ENCODE data around the gene MBTPS1.

DNA sequence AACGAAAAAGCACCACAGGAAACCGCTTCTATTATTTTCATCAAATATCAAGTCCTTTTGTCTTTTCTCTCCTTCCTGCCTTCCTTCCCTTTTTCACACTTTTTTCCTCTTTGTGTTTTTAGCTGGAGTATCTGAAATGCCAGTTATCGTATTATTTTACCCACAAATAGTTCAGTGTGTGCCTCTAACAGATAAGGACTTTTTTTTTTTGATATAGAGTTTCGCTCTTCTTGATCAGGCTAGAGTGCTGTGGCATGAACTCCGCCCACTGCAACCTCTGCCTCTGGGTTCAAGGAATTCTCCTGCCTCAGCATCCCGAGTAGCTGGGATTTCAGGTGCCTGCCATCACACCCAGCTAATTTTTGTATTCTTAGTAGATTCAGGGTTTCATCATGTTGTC lies 39.0 kb upstream of the MBTPS1 start:
- TF ChIP-seq, protein P1, sequence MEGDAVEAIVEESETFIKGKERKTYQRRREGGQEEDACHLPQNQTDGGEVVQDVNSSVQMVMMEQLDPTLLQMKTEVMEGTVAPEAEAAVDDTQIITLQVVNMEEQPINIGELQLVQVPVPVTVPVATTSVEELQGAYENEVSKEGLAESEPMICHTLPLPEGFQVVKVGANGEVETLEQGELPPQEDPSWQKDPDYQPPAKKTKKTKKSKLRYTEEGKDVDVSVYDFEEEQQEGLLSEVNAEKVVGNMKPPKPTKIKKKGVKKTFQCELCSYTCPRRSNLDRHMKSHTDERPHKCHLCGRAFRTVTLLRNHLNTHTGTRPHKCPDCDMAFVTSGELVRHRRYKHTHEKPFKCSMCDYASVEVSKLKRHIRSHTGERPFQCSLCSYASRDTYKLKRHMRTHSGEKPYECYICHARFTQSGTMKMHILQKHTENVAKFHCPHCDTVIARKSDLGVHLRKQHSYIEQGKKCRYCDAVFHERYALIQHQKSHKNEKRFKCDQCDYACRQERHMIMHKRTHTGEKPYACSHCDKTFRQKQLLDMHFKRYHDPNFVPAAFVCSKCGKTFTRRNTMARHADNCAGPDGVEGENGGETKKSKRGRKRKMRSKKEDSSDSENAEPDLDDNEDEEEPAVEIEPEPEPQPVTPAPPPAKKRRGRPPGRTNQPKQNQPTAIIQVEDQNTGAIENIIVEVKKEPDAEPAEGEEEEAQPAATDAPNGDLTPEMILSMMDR (IDR thresholded peaks at IDR 0.05; ENCODE audit: low read depth, low read length) = no peak
- TF ChIP-seq EZH2phosphoT487 (IDR thresholded peaks at IDR 0.05; ENCODE audit: low read depth) = no peak
